Right lobe of liver (tissue), 6 donors: ENCODE data around the gene SFTPD. TPM values are rescaled to one million over a fixed set of nuclear protein-coding genes. Genes with fewer than 3 reads are reported as not detected.

ENCODE experiments used
- ATAC-seq, 4 donors: fragments of 200-7000 bp; cut with Tn5 transposase; one replicate each; pipeline ENCODE4 v1.9.1; 2020; ENCODE audit warnings: mild to moderate bottlenecking in 4 of 4, moderate library complexity in 4 of 4
- DNase-seq, 3 donors: peaks; one replicate each; pipeline ENCODE4 v3.0.0-alpha.2; 2020
- H3K27ac ChIP-seq, 3 donors: fragments of 200-600 bp; one replicate each; pipeline ENCODE4 v1.8.0; 2022
- H3K27me3 ChIP-seq, 2 donors: fragments of 200-600 bp; one replicate each; pipeline ENCODE4 v1.8.0; 2022
- H3K36me3 ChIP-seq, 4 donors: fragments of 200-600 bp; sonication (generic) in 1 of 4; one replicate each; pipeline versions ENCODE4 v1.5.1 to v1.8.0; 2017 to 2022; ENCODE audit warnings: control low read depth in 1 of 4
- H3K4me1 ChIP-seq, 4 donors: fragments of 200-600 bp; sonication (generic) in 1 of 4; one replicate each; pipeline versions ENCODE4 v1.5.1 to v1.8.0; 2017 to 2022; ENCODE audit warnings: control low read depth in 1 of 4
- H3K4me3 ChIP-seq, 3 donors: fragments of 200-600 bp; one replicate each; pipeline ENCODE4 v1.8.0; 2022
- H3K9me3 ChIP-seq, 4 donors: fragments of 200-600 bp; sonication (generic) in 1 of 4; one replicate each; pipeline versions ENCODE4 v1.5.1 to v1.8.0; 2017 to 2022; ENCODE audit warnings: control low read depth in 1 of 4
- CTCF ChIP-seq, 4 donors: fragments of 200-600 bp in 3 of 4; fragments of 450-650 bp in 1 of 4; IDR thresholded peaks; one replicate each; pipeline versions ENCODE4 v1.5.1 to v1.8.0; 2016 to 2022; ENCODE audit warnings: antibody characterized with exemption in 4 of 4, mild to moderate bottlenecking in 2 of 4
- POLR2A ChIP-seq: fragments of 450-650 bp; IDR thresholded peaks from one replicate; pipeline ENCODE4 v1.6.1; 2017; ENCODE audit warnings: antibody characterized with exemption, mild to moderate bottlenecking
- WGBS: methylation state at CpG from one replicate; pipeline ENCODE4 v1.1.6; 2018; ENCODE audit warnings: low coverage, low lambda C conversion rate; ENCODE audit not compliant: insufficient coverage; ENCODE audit errors: missing lambda C conversion rate; 5-methylcytosine and 5-hydroxymethylcytosine counted together
- intact Hi-C, 2 donors: fragments of 100-400 bp; cut with DNase I; formaldehyde crosslinking; loops; one replicate each; pipeline versions ENCODE4 v1.11.2 to v1.14.1; 2022
- total RNA-seq, 6 experiments: library from RNA; depleted of rRNA in 2 of 6; stranded (reverse); fragments of >200 nt in 2 of 6; fragmentation: NEBNext Ultra II Directional in 3 of 6; extraction: Animal tissue kit (Norgen Biotek cat#: 25700) in 3 of 6; gene quantifications; one replicate each; pipeline versions ENCODE4 v1.1.0 to v1.2.4, GENCODE V29; 2016 to 2023
- donor health status: DM: no; HTN: yes; CAD: no.
- donor health status: DM: no; HTN: no; CAD: no.
- donor health status: DM: no; HTN: no; CAD: no.
- donor health status: DM: no; HTN: yes; CAD: no.
- donor health status: DM: no; HTN: yes; CAD: no.

The SFTPD gene
- total RNA-seq, 6 experiments from 2014 or later: 0.35 to 0.59 (median 0.51) TPM; not detected in 3

GRCh38 chr10:79982362-79982800 is 33.5 kb upstream of the SFTPD start:
- TF ChIP-seq POLR2A (no peak), CTCF (IDR thresholded peaks at IDR 0.05) (no peak)
- no peaks in the 10 kb centered on the region for H3K36me3 ChIP-seq
- peak in 1 of 3 donors; percentile 53 for DNase-seq
- peak overlapping the region; percentile 68 to 77 (median 69) for H3K4me3 ChIP-seq
- WGBS: 27% methylated on average over 3 of the region's 25 CpGs
- intact Hi-C loops: no loop called here
- peak overlapping the region in 2 of 3 donors; percentile 33 to 49 for H3K27ac ChIP-seq
- no peak for ATAC-seq
- H3K4me1 ChIP-seq: peaks cover 0 to 11% (median 0%) of the 10 kb centered on the region in 4 donors
- H3K27me3 ChIP-seq: no peaks in the 10 kb centered on the region
- no peaks in the 10 kb centered on the region for H3K9me3 ChIP-seq

GRCh38 chr10:79981450-79982361 is 32.8 kb upstream of the SFTPD start:
- Histone ChIP-seq H3K27me3 (no peaks in the 10 kb centered on the region), H3K4me3 (peak overlapping the region; percentile 68 to 77 (median 69)), H3K27ac (peak overlapping the region; percentile 19 to 49 (median 33)), H3K36me3 (no peaks in the 10 kb centered on the region), H3K9me3 (no peaks in the 10 kb centered on the region), H3K4me1 (peaks cover 0 to 11% (median 0%) of the 10 kb centered on the region in 4 donors)
- peak; percentile 92 to 96 (median 94) for ATAC-seq
- intact Hi-C loops: no loop called here
- DNase-seq: peak; percentile 74 to 82 (median 77)
- 6% methylated on average over 7 of the region's 89 CpGs for WGBS
- TF ChIP-seq POLR2A (no peak), CTCF (IDR thresholded peaks at IDR 0.05) (peak in 3 of 4 donors; percentile 8 to 27 (median 13))

GRCh38 chr10:79980711-79981110 is 31.8 kb upstream of the SFTPD start:
- Histone ChIP-seq H3K27ac (no peak overlapping the region), H3K36me3 (no peaks in the 10 kb centered on the region), H3K4me3 (no peak overlapping the region), H3K4me1 (peaks cover 0 to 11% (median 0%) of the 10 kb centered on the region in 4 donors), H3K27me3 (no peaks in the 10 kb centered on the region), H3K9me3 (no peaks in the 10 kb centered on the region)
- DNase-seq: no peak
- TF ChIP-seq CTCF (IDR thresholded peaks at IDR 0.05): no peak
- TF ChIP-seq POLR2A: no peak
- intact Hi-C loops: no loop called here
- 100% methylated on average over 3 of the region's 3 CpGs for WGBS
- no peak for ATAC-seq

GRCh38 chr10:79979976-79980687 is 31.2 kb upstream of the SFTPD start:
- intact Hi-C loops: no loop called here
- TF ChIP-seq POLR2A: no peak
- TF ChIP-seq CTCF (IDR thresholded peaks at IDR 0.05): no peak
- no peak for ATAC-seq
- H3K27me3 ChIP-seq: no peaks in the 10 kb centered on the region
- H3K4me3 ChIP-seq: no peak overlapping the region
- H3K4me1 ChIP-seq: peaks cover 0 to 11% (median 0%) of the 10 kb centered on the region in 4 donors
- no peaks in the 10 kb centered on the region for H3K36me3 ChIP-seq
- H3K9me3 ChIP-seq: no peaks in the 10 kb centered on the region
- 77% methylated on average over 2 of the region's 2 CpGs for WGBS
- H3K27ac ChIP-seq: no peak overlapping the region
- no peak for DNase-seq
